ENCODE data around the gene OR2T29. TPM values are rescaled to one million over a fixed set of nuclear protein-coding genes. Genes with fewer than 3 reads are reported as not detected.

Gene OR2T29
- total and polyA plus RNA-seq, 2 of the 8 experiments (the other 6 are each of a cell fraction or from before 2014, with no cell fraction given), result not detected

DNA sequence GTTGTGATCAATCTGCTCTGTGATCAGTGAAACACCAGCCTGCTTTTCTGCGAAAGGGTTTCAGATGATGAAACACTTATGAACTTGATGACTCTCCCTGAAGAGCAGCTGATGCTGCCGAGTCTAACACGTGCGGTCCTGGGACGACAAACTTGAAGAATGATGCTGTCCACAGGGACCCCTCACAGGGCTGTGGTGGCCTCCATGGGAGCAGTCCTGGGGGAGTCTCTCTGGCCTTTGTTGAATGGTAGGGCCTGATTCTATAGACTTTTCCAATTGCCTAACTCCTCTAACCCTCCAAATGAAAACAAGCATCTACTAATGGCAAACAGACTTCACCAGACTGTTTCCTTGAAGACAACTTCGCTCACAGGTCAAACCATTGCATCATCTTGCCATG, 35.0 kb upstream of the OR2T29 start, which contains the start of gene OR2T10:
Gene OR2T10, minus strand, starts transcription at position 112 of the 400 bp plus-strand sequence. CDS start 3,932 bp downstream, outside the sequence.
- DNase-seq (ENCODE audit: low read depth in 1 of 2, low spot score in 2 of 2) (no peak), FAIRE-seq (no peak)
- CTCF ChIA-PET (ENCODE audit: partially characterized antibody), result no interaction called here
- Histone ChIP-seq H2AK5ac (ENCODE audit: low read depth, low read length) (no peak within 1 kb of the TSS), H2BK120ac (replicated peaks; ENCODE audit: low read depth, low read length) (no peak within 1 kb of the TSS), H3K4me3 (ENCODE audit: extremely low read depth in 1 of 4, insufficient read depth in 2 of 4, low read depth in 3 of 4, low read length in 4 of 4) (no peak within 1 kb of the TSS), H3K23me2 (ENCODE audit: low read depth, low read length) (no peaks in the 10 kb centered on the region), H3K79me2 (ENCODE audit: control insufficient read depth in 1 of 2, insufficient read depth in 2 of 2, low read length in 2 of 2) (no peaks in the 10 kb centered on the region), H4K91ac (replicated peaks; ENCODE audit: insufficient read length, low read length) (no peak within 1 kb of the TSS), H2BK5ac (ENCODE audit: low read depth, low read length) (no peak within 1 kb of the TSS), H3K9me3 (ENCODE audit: insufficient read depth in 2 of 2, low read depth in 1 of 2, low read length in 1 of 2) (peaks cover 53 to 68% of the 10 kb centered on the region in 2 experiments), H3K36me3 (ENCODE audit: control insufficient read depth in 2 of 4, insufficient read depth in 4 of 4, low read length in 3 of 4) (no peaks in the 10 kb centered on the region), H3K27ac (ENCODE audit: low read depth, low read length) (no peak within 1 kb of the TSS), H2BK15ac (ENCODE audit: low read length) (no peak within 1 kb of the TSS), H3K4me1 (replicated peaks in 1 of 4; ENCODE audit: control insufficient read depth in 3 of 4, insufficient read depth in 4 of 4, low read length in 3 of 4) (no peaks in the 10 kb centered on the region), H3K23ac (ENCODE audit: insufficient read length) (no peak within 1 kb of the TSS), H2BK12ac (ENCODE audit: low read depth, low read length) (no peak within 1 kb of the TSS), H3K79me1 (ENCODE audit: low read depth, low read length) (no peaks in the 10 kb centered on the region), H3K4ac (replicated peaks; ENCODE audit: insufficient read length, low read depth, low read length) (no peak within 1 kb of the TSS), H3K56ac (replicated peaks; ENCODE audit: insufficient read length, low read depth, low read length) (no peak within 1 kb of the TSS), H3K14ac (ENCODE audit: insufficient read length) (no peak within 1 kb of the TSS), H4K20me1 (replicated peaks in 1 of 2; ENCODE audit: control insufficient read depth in 1 of 2, insufficient read depth in 2 of 2, low read length in 2 of 2) (no peaks in the 10 kb centered on the region), H2BK20ac (ENCODE audit: low read length) (no peak within 1 kb of the TSS), H4K8ac (ENCODE audit: extremely low read depth, insufficient read depth, low read length) (no peak within 1 kb of the TSS), H4K5ac (ENCODE audit: insufficient read length, low read depth, low read length) (no peak within 1 kb of the TSS), H3K18ac (ENCODE audit: extremely low read depth, low read length) (no peak within 1 kb of the TSS), H3K9ac (replicated peaks in 1 of 4; ENCODE audit: extremely low read depth in 1 of 4, low read depth in 3 of 4, low read length in 3 of 4) (no peak within 1 kb of the TSS), H2AFZ (ENCODE audit: low read length) (no peak within 1 kb of the TSS), H3K4me2 (ENCODE audit: insufficient read depth in 1 of 2, low read depth in 2 of 2, low read length in 2 of 2) (no peak within 1 kb of the TSS), H3K27me3 (replicated peaks in 1 of 4; ENCODE audit: control insufficient read depth in 3 of 4, extremely low read depth in 1 of 4, insufficient read depth in 3 of 4, low read length in 3 of 4) (no peaks in the 10 kb centered on the region)
- POLR2A ChIA-PET (ENCODE audit: partially characterized antibody), result no interaction called here
- WGBS, 2 experiments (ENCODE audit: extremely low coverage in 1 of 2, insufficient coverage in 1 of 2, insufficient read length in 1 of 2, insufficient replicate concordance in 2 of 2, low coverage in 1 of 2, low lambda C conversion rate in 2 of 2, missing lambda C conversion rate in 1 of 2), result 80% methylated on average over 6 of the region's 6 CpGs; no CpG with 5 or more reads in 1 of the 2 experiments
- TF ChIP-seq YY1 (IDR thresholded peaks at IDR 0.05; ENCODE audit: low read depth, low read length) (no peak), CREB1 (IDR thresholded peaks at IDR 0.05) (no peak), SP1 (IDR thresholded peaks at IDR 0.05; ENCODE audit: low read depth, low read length) (no peak), SIN3A (conservative IDR thresholded peaks at IDR 0.05 in 1 of 2, IDR thresholded peaks at IDR 0.05 in 1 of 2; ENCODE audit: low read depth in 1 of 2, low read length in 2 of 2) (no peak), KDM5A (IDR thresholded peaks at IDR 0.05; ENCODE audit: low read length) (no peak)
- TF ChIP-seq, protein P1, sequence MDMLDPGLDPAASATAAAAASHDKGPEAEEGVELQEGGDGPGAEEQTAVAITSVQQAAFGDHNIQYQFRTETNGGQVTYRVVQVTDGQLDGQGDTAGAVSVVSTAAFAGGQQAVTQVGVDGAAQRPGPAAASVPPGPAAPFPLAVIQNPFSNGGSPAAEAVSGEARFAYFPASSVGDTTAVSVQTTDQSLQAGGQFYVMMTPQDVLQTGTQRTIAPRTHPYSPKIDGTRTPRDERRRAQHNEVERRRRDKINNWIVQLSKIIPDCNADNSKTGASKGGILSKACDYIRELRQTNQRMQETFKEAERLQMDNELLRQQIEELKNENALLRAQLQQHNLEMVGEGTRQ (IDR thresholded peaks at IDR 0.05; ENCODE audit: low read length), result no peak
- TF ChIP-seq, protein P2, sequence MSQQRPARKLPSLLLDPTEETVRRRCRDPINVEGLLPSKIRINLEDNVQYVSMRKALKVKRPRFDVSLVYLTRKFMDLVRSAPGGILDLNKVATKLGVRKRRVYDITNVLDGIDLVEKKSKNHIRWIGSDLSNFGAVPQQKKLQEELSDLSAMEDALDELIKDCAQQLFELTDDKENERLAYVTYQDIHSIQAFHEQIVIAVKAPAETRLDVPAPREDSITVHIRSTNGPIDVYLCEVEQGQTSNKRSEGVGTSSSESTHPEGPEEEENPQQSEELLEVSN (IDR thresholded peaks at IDR 0.05), result no peak
